OCI-LY3 (cell line): Measurements from ENCODE around the gene VPS8.

Experiments used
- H2AFZ ChIP-seq: fragments of 200-600, 300-600 bp; shearing (Covaris generic); 2 replicates; pipeline ENCODE4 v1.6.0; 2014; ENCODE audit warnings: antibody characterized with exemption, low read depth, low read length
- H3K27ac ChIP-seq: fragments of 200-600, 300-600 bp; sonication (generic); 2 replicates; pipeline ENCODE4 v1.5.1; 2014; ENCODE audit warnings: mild to moderate bottlenecking, low read length, moderate library complexity, mixed read lengths
- H3K27me3 ChIP-seq: fragments of 200-600, 300-600 bp; sonication (generic); 2 replicates; pipeline ENCODE4 v1.6.1; 2014; ENCODE audit warnings: low read depth, low read length, mixed read lengths
- H3K36me3 ChIP-seq: fragments of 200-600, 300-600 bp; sonication (generic); replicated peaks from 2 replicates; pipeline ENCODE3; 2014; ENCODE audit warnings: low read depth, low read length, mixed read lengths
- H3K4me1 ChIP-seq: fragments of 300-600, 200-600 bp; sonication (generic); 2 replicates; pipeline ENCODE4 v1.6.1; 2014; ENCODE audit warnings: low read length, mixed read lengths
- H3K4me2 ChIP-seq: fragments of 200-600, 300-600 bp; sonication (generic); 2 replicates; pipeline ENCODE4 v1.6.1; 2014; ENCODE audit warnings: low read length, mixed read lengths
- H3K4me3 ChIP-seq: fragments of 300-600, 200-600 bp; sonication (generic); 2 replicates; pipeline ENCODE4 v1.5.1; 2014; ENCODE audit warnings: antibody characterized with exemption, mild to moderate bottlenecking, low read length, moderate library complexity
- H3K79me2 ChIP-seq: fragments of 300-600, 200-600 bp; shearing (Covaris generic); 2 replicates; pipeline ENCODE4 v1.6.1; 2014; ENCODE audit warnings: mild to moderate bottlenecking, low read length, mixed read lengths
- H3K9ac ChIP-seq: fragments of 300-600, 200-600 bp; shearing (Covaris generic); 2 replicates; pipeline ENCODE4 v1.6.0; 2014; ENCODE audit warnings: mild to moderate bottlenecking, low read length, moderate library complexity
- H3K9me3 ChIP-seq: fragments of 200-600, 300-600 bp; shearing (Covaris generic); 2 replicates; pipeline ENCODE4 v1.6.1; 2014; ENCODE audit warnings: low read length, mixed read lengths; ENCODE audit not compliant: insufficient read depth
- H4K20me1 ChIP-seq: fragments of 200-600, 300-600 bp; sonication (generic); 2 replicates; pipeline ENCODE4 v1.6.1; 2016; ENCODE audit warnings: low read length, mixed read lengths; ENCODE audit not compliant: insufficient read depth
- CTCF ChIP-seq: fragments of 200-600, 300-600 bp; sonication (generic); IDR thresholded peaks from 2 replicates; pipeline ENCODE4 v1.5.1; 2014; ENCODE audit warnings: antibody characterized with exemption, low read length, low read depth
- EZH2phosphoT487 ChIP-seq: fragments of 200-600 bp; shearing (Covaris generic); IDR thresholded peaks from 2 replicates; pipeline ENCODE4 v1.6.1; 2018; ENCODE audit warnings: antibody characterized with exemption, mixed run types, low read depth

Gene VPS8

GRCh38 chr3:184827572-184827971 is 15.6 kb downstream of the VPS8 start:
- no peak overlapping the region for H2AFZ ChIP-seq
- H3K9me3 ChIP-seq: no peaks in the 10 kb centered on the region
- TF ChIP-seq EZH2phosphoT487 (no peak), CTCF (no peak)
- H3K27me3 ChIP-seq: no peaks in the 10 kb centered on the region
- no peak overlapping the region for H3K9ac ChIP-seq
- peaks cover 4% of the 10 kb centered on the region for H3K36me3 ChIP-seq
- no peaks in the 10 kb centered on the region for H3K4me1 ChIP-seq
- no peaks in the 10 kb centered on the region for H3K79me2 ChIP-seq
- H3K4me3 ChIP-seq: no peak overlapping the region
- no peak overlapping the region for H3K27ac ChIP-seq
- no peak overlapping the region for H3K4me2 ChIP-seq
- H4K20me1 ChIP-seq: peaks cover 3% of the 10 kb centered on the region; the same call in 1 of the 2 replicates

GRCh38 chr3:184832044-184832443 is 20.1 kb downstream of the VPS8 start:
- H3K36me3 ChIP-seq: peaks cover 7% of the 10 kb centered on the region
- H3K4me2 ChIP-seq: no peak overlapping the region
- no peak overlapping the region for H3K9ac ChIP-seq

GRCh38 chr3:184832903-184833302 is 20.9 kb downstream of the VPS8 start:
- Histone ChIP-seq H3K4me2 (no peak overlapping the region), H3K27me3 (no peaks in the 10 kb centered on the region), H3K27ac (no peak overlapping the region), H3K4me3 (no peak overlapping the region), H3K9ac (no peak overlapping the region), H3K36me3 (peaks cover 7% of the 10 kb centered on the region), H4K20me1 (peaks cover 3% of the 10 kb centered on the region; the same call in 1 of the 2 replicates), H2AFZ (no peak overlapping the region), H3K79me2 (no peaks in the 10 kb centered on the region), H3K4me1 (no peaks in the 10 kb centered on the region), H3K9me3 (no peaks in the 10 kb centered on the region)
- TF ChIP-seq CTCF (no peak), EZH2phosphoT487 (no peak)

More at GRCh38 chr3:184832044-184832443, 20.1 kb downstream of the VPS8 start:
- Histone ChIP-seq H3K4me3 (no peak overlapping the region), H2AFZ (no peak overlapping the region), H3K79me2 (no peaks in the 10 kb centered on the region), H3K9me3 (no peaks in the 10 kb centered on the region), H3K4me1 (no peaks in the 10 kb centered on the region), H3K27ac (no peak overlapping the region), H3K27me3 (no peaks in the 10 kb centered on the region), H4K20me1 (peaks cover 3% of the 10 kb centered on the region; the same call in 1 of the 2 replicates)
- TF ChIP-seq CTCF (no peak), EZH2phosphoT487 (no peak)

- no peaks in the 10 kb centered on the region for H3K9me3 ChIP-seq
- no peaks in the 10 kb centered on the region for H4K20me1 ChIP-seq
- H3K27ac ChIP-seq: no peak overlapping the region
- H3K36me3 ChIP-seq: peaks cover 7% of the 10 kb centered on the region
- TF ChIP-seq EZH2phosphoT487 (no peak), CTCF (no peak)
- H3K79me2 ChIP-seq: no peaks in the 10 kb centered on the region
- no peak overlapping the region for H3K9ac ChIP-seq
- H3K4me2 ChIP-seq: no peak overlapping the region
- H2AFZ ChIP-seq: no peak overlapping the region
- no peak overlapping the region for H3K4me3 ChIP-seq
- H3K4me1 ChIP-seq: no peaks in the 10 kb centered on the region
- H3K27me3 ChIP-seq: no peaks in the 10 kb centered on the region
Observed at GRCh38 chr3:184836090-184836822, 24.3 kb downstream of the VPS8 start.
